Measurements from ENCODE around the gene ARV1.

DNA sequence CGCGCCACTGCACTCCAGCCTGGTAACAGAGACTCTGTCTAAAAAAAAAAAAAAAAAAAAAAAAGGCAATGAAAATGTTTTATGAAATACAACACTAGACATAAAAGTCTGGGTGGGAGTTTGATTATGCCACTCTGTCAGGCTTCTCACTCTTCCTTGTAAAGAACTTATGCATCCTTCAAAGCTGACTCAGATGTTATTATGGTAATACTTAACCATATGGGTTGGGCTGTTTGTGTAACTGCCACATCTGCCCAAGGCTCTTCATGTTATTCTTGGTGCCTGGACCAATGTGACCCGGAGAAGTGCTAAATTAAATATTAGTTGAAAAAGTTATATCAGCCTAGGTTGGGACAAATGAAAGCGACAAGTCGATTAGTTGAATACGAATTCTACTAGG is 37.3 kb downstream of the ARV1 start:
- TF ChIP-seq, protein P1, sequence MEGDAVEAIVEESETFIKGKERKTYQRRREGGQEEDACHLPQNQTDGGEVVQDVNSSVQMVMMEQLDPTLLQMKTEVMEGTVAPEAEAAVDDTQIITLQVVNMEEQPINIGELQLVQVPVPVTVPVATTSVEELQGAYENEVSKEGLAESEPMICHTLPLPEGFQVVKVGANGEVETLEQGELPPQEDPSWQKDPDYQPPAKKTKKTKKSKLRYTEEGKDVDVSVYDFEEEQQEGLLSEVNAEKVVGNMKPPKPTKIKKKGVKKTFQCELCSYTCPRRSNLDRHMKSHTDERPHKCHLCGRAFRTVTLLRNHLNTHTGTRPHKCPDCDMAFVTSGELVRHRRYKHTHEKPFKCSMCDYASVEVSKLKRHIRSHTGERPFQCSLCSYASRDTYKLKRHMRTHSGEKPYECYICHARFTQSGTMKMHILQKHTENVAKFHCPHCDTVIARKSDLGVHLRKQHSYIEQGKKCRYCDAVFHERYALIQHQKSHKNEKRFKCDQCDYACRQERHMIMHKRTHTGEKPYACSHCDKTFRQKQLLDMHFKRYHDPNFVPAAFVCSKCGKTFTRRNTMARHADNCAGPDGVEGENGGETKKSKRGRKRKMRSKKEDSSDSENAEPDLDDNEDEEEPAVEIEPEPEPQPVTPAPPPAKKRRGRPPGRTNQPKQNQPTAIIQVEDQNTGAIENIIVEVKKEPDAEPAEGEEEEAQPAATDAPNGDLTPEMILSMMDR (IDR thresholded peaks at IDR 0.05), result no peak
- TF ChIP-seq POLR2A (IDR thresholded peaks at IDR 0.05) (no peak), POLR2AphosphoS5 (IDR thresholded peaks at IDR 0.05) (no peak)
